CD4-positive, alpha-beta T cell treated with Interleukin-15 for 4 hours (primary cell): ENCODE results near the gene CRABP1.
"Not testable (repeated sequence)": the region's sequence is repeated elsewhere in the genome, so short reads cannot be mapped to it uniquely, and the experiment has no call there.

Experiments
- DNase-seq: peaks from one replicate; pipeline ENCODE4 v3.0.0-alpha.2; 2020; ENCODE audit warnings: low spot score

CRABP1 gene

GRCh38 chr15:78374436-78375393, 34.6 kb downstream of the CRABP1 start:
- DNase-seq: no peak

DNA sequence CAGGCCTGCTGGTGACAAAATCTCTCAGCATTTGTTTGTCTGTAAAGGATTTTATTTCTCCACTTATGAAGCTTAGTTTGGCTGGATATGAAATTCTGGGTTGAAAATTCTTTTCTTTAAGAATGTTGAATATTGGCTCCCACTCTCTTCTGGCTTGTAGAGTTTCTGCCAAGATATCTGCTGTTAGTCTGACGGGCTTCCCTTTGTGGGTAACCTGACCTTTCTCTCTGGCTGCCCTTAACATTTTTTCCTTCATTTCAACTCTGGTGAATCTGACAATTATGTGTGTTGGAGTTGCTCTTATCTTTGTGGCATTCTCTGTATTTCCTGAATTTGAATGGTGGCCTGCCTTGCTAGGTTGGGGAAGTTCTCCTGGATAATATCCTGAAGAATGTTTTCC, 40.0 kb downstream of the CRABP1 start:
- DNase-seq: not testable (repeated sequence)

DNA sequence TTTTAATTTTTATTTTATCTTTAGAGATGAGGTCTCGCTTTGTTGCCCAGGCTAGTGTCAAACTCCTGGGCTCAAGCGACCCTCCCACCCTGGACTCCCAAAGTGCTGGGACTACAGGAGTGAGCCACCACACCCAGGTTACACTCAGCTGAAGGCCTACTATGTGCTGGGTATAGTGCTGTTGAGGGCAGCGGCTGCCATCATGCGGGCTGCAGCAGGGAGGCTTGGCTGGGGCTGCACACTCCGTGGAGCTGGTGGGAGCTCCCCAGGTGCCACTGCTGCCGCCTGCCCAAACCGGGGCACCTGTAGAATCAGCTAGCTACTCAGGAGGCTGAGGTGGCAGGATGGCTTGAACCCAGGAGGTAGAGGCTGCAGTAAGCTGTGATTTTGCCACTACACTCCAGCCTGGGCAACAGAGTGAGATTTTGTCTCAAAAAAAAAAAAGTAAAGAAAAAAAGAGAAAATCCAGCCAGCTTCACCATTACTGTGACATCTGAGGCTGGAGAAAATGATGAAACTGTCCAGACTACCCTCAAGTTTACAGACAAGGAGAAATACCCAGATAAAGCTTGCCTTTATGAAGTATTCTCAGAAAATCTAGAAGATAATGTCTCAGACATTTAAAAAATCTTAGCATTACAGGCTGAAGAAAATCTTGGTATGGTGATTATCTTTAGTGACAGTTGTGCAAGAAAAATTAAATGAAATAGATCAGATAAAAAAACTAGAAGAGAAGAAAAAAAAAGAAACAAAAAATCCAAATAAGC, 42.1 kb downstream of the CRABP1 start:
- DNase-seq: no peak

DNA sequence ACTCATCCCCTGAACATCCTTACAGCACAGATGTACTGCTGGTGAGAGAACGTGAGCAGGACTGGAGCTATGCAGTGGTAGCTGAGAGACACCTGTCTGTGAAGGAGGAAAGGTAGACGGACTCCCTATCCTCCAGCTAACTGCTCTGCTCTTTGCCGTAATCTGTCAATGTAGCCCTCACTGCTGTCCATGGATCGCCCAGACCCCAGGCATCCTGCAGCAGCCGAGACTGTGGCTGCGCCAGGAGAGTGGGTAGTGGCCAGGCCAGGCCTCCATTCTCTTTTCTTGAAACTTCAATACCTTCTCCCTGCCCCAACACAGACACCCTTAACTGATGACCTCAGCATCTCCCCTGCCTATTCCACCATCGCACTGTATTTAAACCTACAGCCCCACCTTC, 44.5 kb downstream of the CRABP1 start:
- DNase-seq: no peak

DNA sequence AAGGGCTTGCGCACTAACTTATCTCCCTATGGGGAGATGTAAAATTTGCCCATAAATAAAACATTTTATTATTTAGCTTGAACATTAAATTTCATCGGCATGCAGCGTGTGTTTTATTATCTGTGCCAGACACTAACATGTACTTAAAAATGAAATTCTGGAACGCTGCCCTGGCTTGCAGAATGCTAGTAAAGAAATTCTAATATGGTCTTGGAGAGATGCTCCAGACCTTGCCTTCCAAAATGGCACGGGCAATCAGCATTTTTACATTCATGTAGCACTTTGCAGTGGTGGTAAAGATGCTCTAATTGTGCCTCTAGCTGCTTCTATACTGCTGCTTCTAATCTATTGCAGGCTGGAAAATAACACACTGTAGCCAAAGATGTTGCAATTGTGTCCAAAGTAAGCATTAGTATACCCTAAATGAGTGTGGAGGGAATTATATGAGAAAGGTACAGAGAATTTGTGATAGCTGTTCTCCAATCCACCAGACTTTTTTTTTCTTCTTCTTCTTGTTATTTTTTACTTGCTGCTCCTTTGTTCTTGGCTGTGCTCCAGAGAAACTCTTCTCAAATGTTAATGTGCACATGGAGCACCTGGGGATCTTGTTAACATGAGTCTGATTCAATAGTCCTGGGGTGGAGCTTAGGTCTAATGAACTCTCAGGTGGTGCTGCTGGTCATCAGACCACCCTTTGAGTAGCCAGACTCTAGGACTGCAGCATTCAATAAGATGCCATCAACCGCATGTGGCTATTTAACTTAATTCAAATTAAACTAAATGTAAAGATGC, 47.3 kb downstream of the CRABP1 start:
- DNase-seq: no peak

GRCh38 chr15:78388865-78389264, 48.7 kb downstream of the CRABP1 start:
- no peak for DNase-seq

- DNase-seq: no peak
These were observed 49.2 kb downstream of the CRABP1 start for GRCh38 chr15:78389322-78389721.

DNA sequence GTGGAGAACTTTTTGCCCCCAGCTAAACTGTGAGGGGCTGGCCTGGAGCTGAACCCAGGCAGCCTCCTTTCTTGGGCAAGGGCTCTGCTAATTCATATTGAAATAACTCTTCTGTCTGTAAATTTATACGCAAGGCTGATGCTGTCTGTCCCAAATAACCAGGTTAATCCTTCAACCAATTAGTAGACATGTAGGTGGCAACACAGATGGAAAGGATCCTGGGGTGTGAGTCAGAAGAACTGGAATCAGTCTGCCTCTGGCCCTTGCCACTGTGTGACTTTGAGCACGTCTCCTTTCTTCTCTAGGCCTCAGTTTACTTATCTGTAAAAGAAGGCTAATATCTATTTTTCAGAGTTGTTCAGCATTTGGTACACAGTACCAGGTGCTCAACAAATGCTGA, 49.6 kb downstream of the CRABP1 start:
- DNase-seq: no peak

GRCh38 chr15:78390242-78390641, 50.1 kb downstream of the CRABP1 start:
- no peak for DNase-seq

GRCh38 chr15:78390826-78391225, 50.7 kb downstream of the CRABP1 start:
- DNase-seq: no peak

GRCh38 chr15:78391781-78392180, 51.6 kb downstream of the CRABP1 start:
- DNase-seq: no peak

GRCh38 chr15:78392430-78392829, 52.3 kb downstream of the CRABP1 start:
- no peak for DNase-seq

- DNase-seq: no peak
These were observed 53.0 kb downstream of the CRABP1 start for GRCh38 chr15:78393137-78393536.

GRCh38 chr15:78394026-78394425, 53.9 kb downstream of the CRABP1 start:
- no peak for DNase-seq

DNA sequence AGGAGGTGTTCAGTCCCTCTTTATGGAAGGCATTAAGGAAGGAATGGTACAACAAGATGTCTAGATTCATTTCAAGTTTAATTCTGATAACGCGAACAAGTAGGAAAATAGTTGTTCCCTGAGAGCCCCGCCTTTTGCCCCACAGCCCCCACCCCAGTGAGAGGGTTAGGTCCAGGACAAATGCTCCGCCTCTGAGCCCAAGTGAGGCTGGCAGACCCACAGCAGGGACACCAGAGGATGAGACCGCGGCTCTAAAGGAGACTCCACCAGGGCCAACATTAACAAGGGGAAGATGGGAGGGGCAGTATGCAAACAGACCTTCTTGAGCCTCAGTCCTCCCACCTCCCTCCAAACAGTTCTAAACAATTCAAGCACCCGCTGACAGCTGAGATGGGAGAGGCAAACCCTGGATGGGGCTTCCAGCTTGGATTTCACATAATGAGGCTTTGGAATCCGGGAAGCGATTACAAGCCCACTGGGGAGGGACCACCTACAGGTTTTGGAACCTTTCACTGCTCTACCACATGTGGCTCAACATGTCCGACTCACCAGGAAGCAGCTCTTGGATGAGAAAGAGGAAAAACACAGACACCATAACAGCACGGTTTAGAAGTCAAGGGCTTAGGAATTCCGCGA, 54.9 kb downstream of the CRABP1 start:
- DNase-seq: no peak

DNA sequence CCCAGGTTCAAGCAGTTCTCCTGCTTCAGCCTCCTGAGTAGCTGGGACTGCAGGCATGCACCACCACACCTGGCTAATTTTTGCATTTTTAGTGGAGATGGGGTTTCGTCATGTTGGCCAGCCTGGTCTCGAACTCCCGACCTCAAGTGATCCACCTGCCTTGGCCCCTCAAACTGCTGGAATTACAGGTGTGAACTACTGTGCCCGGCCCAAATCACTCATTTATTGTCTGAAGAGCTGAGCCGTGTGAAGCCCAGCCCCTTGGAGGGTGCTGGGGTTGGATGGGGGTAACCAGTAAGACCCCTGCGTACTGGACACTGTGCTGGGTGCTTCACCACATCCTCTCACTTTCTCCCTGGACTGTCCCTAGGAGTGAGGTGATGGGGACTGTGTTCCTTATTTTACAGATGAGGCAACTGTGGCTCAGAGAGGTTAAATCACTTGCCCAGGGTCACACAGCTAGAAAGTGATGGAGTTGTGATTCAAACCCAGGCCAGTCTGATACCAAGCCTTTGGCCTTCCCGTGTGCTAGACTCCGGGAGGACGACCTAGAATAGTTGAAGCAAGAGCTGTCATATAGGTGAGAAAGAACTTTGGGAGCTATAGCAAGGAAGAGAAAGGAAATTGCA, 56.1 kb downstream of the CRABP1 start:
- no peak for DNase-seq

DNA sequence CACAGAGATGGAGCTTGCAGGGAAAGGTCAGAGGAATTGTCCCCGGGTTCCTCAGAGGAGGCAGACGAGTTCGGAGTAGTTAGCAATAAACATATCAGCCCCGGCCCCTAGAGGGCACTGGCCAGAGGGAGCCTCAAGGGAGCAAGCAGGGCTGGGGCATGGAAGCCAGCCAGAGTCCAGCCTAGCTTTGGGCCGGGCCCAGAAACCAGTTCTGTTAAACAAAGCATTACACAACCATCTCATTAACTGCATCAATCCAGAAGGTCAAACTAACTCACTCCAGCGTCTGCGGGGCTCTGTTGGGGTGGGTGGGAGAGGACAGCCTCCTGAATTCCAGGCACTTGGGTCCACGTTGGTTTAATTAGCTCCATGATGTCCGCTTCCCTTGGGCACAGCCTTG, 56.8 kb downstream of the CRABP1 start:
- no peak for DNase-seq

GRCh38 chr15:78397382-78397781, 57.2 kb downstream of the CRABP1 start:
- DNase-seq: no peak
